Measurements from ENCODE around the gene CIAO1. TPM values are rescaled to one million over a fixed set of nuclear protein-coding genes. Genes with fewer than 3 reads are reported as not detected.
A peak's percentile ranks its signal among the peaks of the same experiment; 100 is the strongest.
"Not testable (repeated sequence)": the region's sequence is repeated elsewhere in the genome, so short reads cannot be mapped to it uniquely, and the experiment has no call there.

Gene CIAO1
- total RNA-seq, 2 experiments from 2014 or later: 67.0 to 76.8 TPM

DNA sequence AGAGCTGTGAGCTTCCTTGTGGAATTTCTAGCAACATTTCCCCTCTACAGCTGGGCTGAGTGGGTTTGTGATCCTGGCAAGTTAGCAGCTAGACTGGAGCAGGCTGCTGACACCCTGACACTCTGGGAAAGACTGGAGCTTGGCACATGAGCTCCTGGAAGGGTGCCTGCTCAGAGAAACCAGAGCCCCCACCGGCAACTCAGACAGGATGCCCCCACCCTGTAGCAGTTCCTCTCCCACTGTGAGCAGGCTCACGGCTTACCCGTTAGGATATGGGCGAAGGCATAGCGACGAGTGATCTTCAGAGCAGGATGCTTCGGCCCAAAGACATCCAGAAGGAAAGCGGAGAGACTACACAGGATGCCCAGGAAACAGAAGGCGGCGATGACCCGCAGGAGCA, 11.5 kb upstream of the CIAO1 start:
- CTCF ChIA-PET: no interaction called here
- ATAC-seq: no peak
- Mint-ChIP-seq H3K36me3 (peaks cover 27% of the 10 kb centered on the region), H3K27ac (no peak overlapping the region), H3K4me1 (peaks cover 37% of the 10 kb centered on the region), H3K9me3 (ENCODE audit: low read depth) (no peaks in the 10 kb centered on the region), H3K4me3 (no peak overlapping the region), H3K27me3 (no peaks in the 10 kb centered on the region)
- DNase-seq: no peak

DNA sequence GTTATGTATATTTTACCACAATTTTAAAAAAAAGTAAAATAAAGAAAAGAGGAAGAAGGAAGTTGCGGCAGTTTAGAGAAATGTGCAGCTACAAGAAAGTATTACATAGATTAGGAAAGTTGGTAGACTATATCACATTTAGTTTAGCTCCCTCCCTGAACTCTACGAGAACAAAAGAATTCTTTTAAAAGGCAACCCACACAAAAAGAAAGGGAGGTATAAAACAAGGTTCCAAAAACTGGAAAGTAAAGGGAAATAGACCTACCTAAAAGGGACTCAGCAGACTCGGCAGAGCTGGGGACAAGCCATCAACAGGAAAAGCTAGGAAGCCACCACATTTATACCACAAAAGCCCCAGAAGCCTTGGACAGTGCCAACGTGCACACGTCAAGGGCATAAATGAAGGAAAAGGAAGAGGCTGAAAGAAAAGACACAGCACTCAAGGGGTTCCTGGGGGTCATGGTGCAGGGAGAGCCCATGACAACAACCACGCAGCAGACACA, 9.4 kb upstream of the CIAO1 start:
- Mint-ChIP-seq H3K36me3 (peaks cover 24% of the 10 kb centered on the region), H3K9me3 (ENCODE audit: low read depth) (no peaks in the 10 kb centered on the region), H3K4me1 (peaks cover 35% of the 10 kb centered on the region), H3K4me3 (no peak overlapping the region), H3K27me3 (no peaks in the 10 kb centered on the region), H3K27ac (peak overlapping the region; percentile 41)
- CTCF ChIA-PET: interaction anchor here (1.0 to 1.4 kb wide), 3 partner anchors 8 to 253 kb away, joined by 3 to 4 read pairs (median 4); no protein-coding TSS in a partner anchor
- ATAC-seq (no peak), DNase-seq (no peak)

DNA sequence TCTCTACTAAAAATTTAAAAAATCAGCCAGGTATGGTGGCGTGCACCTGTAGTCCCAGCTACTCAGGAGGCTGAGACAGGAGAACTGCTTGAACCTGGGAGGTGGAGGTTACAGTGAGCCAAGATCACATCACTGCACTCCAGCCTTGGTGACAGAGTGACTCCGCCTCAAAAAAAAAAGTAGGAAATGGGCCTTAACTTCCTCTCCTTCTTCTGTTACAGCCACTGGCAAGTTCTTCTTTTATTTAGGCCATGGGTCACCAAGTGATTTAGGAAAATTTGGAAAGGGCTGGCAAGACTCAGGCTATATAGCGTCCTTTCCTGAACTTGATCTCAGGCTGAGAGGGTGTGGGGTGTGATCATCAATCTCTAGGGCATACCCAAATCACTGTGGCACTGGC, 8.3 kb upstream of the CIAO1 start:
- H3K27ac Mint-ChIP-seq; H3K9me3 Mint-ChIP-seq (ENCODE audit: low read depth); H3K4me3 Mint-ChIP-seq; DNase-seq; ATAC-seq; H3K27me3 Mint-ChIP-seq: not testable (repeated sequence)
- Mint-ChIP-seq H3K36me3 (peaks cover 19% of the 10 kb centered on the region), H3K4me1 (peaks cover 33% of the 10 kb centered on the region)
- CTCF ChIA-PET: interaction anchor here (1.0 kb wide), 1 partner anchor 252 kb away, joined by 3 read pairs; no protein-coding TSS in a partner anchor

DNA sequence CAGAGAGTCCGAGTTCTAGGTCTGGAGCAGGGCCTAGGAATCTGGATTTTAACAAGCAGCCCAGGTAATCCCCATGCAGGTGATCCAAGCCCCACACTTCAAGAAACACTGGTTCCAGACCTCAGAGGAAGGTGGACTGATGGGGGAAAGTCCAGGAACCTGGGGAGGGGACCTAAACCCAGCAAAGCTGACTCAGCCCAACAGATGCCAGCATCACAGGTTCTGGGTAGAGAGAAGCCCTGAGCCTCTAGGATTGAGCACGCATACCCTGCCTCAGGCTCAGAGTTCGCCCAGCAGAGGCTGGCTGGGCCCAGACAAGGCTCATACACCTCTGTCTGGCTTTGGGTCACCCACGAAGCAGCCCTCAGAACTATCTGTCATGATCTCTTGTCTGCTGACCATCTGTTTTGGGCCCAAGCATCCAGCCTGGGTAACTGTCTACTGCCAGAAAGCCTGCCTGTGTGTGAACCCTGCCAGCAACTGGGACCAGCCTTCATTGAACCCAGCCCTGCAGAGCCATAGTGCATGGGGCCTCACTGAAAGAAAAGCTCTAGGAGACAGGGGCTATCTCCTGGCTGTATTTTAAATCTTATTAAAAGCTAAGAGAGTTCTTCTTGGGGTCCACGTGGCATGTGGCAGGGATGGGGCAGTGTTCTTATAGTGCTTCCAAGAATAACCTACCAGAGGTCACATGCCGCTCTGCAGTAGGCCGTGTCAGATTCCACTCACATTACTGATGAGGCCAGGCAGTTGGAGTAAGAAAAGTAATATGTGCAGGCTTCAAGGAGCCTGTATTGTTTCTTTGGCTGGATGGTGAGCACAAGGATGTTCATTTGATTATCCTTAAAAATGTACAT, 7.6 kb upstream of the CIAO1 start:
- CTCF ChIA-PET: interaction anchor here (1.0 to 2.7 kb wide), 5 partner anchors 17 to 120 kb away, joined by 3 to 11 read pairs (median 4); partner anchors contain the start of gene ASTL
- Mint-ChIP-seq H3K4me3 (no peak overlapping the region), H3K27me3 (no peaks in the 10 kb centered on the region), H3K27ac (peak overlapping the region; percentile 33), H3K36me3 (peaks cover 19% of the 10 kb centered on the region), H3K9me3 (ENCODE audit: low read depth) (no peaks in the 10 kb centered on the region), H3K4me1 (peaks cover 36% of the 10 kb centered on the region)
- no peak for DNase-seq
- ATAC-seq: no peak

DNA sequence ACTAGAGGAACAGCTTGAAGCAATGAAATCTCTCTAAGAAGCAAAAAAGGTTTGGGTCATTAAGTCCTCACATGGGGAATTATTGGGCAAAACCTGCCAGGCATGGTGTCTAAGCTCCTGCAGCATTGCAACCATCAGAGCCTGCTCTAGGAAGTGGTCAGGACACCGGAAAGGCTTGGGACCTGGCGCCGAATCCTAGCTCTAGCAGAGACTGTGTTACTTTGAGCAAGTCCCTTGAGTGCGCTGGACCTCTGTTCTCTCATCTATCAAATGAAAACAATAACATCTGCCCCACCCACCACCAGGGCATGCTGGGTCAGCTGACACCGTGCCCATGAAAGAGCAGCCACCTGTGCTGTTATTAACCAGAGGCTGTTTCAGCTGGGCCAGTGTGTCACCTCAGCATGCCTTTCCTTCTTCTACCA, 6.5 kb upstream of the CIAO1 start:
- H3K4me1 Mint-ChIP-seq: peaks cover 47% of the 10 kb centered on the region
- no peaks in the 10 kb centered on the region for H3K27me3 Mint-ChIP-seq
- CTCF ChIA-PET: interaction anchor here (1.0 to 2.7 kb wide), 5 partner anchors 18 to 121 kb away, joined by 3 to 11 read pairs (median 4); partner anchors contain the start of gene ASTL
- ATAC-seq: no peak
- H3K27ac Mint-ChIP-seq: peak overlapping the region; percentile 20
- DNase-seq: no peak
- peaks cover 20% of the 10 kb centered on the region for H3K36me3 Mint-ChIP-seq
- no peaks in the 10 kb centered on the region for H3K9me3 Mint-ChIP-seq (ENCODE audit: low read depth)
- no peak overlapping the region for H3K4me3 Mint-ChIP-seq

DNA sequence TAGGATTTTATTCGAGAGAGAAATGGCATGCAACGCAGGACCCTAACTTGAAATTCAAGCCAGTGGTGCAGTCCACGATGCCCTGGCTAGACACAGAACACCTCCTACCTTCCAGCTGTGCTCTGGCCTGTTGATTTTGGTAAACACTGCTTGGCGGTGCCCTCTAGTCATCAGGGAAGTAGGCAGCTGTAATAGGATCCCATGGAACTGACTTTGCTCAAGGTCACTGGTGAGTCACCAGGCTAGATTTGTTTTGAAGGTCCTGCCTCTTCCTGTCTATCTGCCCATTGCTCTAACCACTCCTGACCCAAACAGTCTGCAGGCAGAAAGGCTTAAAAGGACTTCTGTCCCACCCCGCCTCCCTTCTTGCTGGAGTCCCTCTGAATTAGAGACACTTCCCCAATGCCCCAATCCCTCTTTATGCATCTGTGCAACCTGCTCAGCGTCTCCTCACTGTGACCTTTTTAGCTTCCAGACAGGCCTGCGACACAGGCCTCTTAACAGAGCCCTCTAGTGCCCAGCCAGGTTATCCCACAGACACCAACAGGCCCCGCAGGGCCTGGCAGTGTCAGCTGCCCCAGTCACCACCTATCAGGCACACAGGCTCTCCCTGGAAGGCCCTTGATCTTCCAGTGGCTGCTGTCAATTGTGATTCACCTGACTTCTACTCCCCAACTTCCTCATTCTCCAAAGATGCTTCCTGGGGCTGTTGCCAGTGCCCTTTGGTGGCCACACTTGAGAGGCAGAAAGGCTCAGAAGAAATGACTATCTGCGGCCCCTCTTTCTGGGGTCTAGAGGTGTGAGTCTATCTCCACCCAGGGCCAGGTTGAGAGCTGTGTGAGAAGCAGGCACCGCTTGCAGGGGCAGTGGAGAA, 5.4 kb upstream of the CIAO1 start:
- CTCF ChIA-PET: interaction anchor here (0.6 to 2.7 kb wide), 6 partner anchors 18 to 122 kb away, joined by 3 to 11 read pairs (median 3); partner anchors contain the start of gene ASTL

GRCh38 chr2:96261328-96262003, 4.6 kb upstream of the CIAO1 start:
- no peak for ATAC-seq
- H3K27ac Mint-ChIP-seq: peak overlapping the region; percentile 11
- H3K4me3 Mint-ChIP-seq: no peak overlapping the region
- H3K36me3 Mint-ChIP-seq: peaks cover 16% of the 10 kb centered on the region
- H3K27me3 Mint-ChIP-seq: no peaks in the 10 kb centered on the region
- CTCF ChIA-PET: interaction anchor here (0.5 to 3.4 kb wide), 8 partner anchors 19 to 187 kb away, joined by 3 to 15 read pairs (median 3); partner anchors contain the start of gene ASTL
- no peak for DNase-seq
- H3K4me1 Mint-ChIP-seq: peaks cover 52% of the 10 kb centered on the region
- H3K9me3 Mint-ChIP-seq (ENCODE audit: low read depth): no peaks in the 10 kb centered on the region

More for the DNA sequence above, 5.4 kb upstream of the CIAO1 start:
- ATAC-seq: no peak
- Mint-ChIP-seq H3K27ac (peak overlapping the region; percentile 67), H3K4me3 (no peak overlapping the region), H3K4me1 (peaks cover 51% of the 10 kb centered on the region), H3K9me3 (ENCODE audit: low read depth) (no peaks in the 10 kb centered on the region), H3K36me3 (peaks cover 15% of the 10 kb centered on the region), H3K27me3 (no peaks in the 10 kb centered on the region)
- peak; percentile 54 for DNase-seq

- Mint-ChIP-seq H3K27me3 (no peaks in the 10 kb centered on the region), H3K4me3 (no peak overlapping the region), H3K36me3 (peaks cover 15% of the 10 kb centered on the region), H3K27ac (no peak overlapping the region), H3K4me1 (peaks cover 51% of the 10 kb centered on the region), H3K9me3 (ENCODE audit: low read depth) (no peaks in the 10 kb centered on the region)
- CTCF ChIA-PET: interaction anchor here (2.1 to 3.4 kb wide), 2 partner anchors 124 to 270 kb away, joined by 6 to 15 read pairs; partner anchors contain the start of gene ASTL
- DNase-seq (no peak), ATAC-seq (no peak)
These were observed 3.7 kb upstream of the CIAO1 start for GRCh38 chr2:96262306-96262705.

DNA sequence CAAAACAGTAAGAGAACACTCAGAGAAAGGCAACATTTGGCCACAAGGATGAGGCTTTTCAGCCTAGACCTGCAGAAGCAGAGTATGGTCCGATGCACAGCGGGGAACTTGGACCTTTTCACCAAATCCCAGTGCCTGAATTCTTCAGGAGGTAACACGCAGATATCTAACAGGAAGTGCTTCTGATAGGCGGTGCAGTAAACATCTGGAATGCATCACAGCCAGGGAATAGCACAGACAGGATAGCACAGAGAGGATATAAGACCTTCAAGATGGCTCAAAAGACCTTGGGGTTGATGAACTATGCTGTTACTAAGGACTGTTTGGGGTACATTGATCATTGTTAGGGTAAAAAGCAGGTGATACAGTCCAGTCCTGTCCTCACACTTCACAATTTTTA, 1.9 kb upstream of the CIAO1 start:
- Mint-ChIP-seq H3K36me3 (peaks cover 24% of the 10 kb centered on the region), H3K9me3 (ENCODE audit: low read depth) (no peaks in the 10 kb centered on the region), H3K27ac (peak overlapping the region; percentile 69), H3K27me3 (no peaks in the 10 kb centered on the region), H3K4me1 (peaks cover 55% of the 10 kb centered on the region), H3K4me3 (peak overlapping the region; percentile 96)
- CTCF ChIA-PET: interaction anchor here (0.8 to 3.4 kb wide), 21 partner anchors 8 to 274 kb away, joined by 3 to 15 read pairs (median 4); partner anchors contain the start of genes ASTL, ITPRIPL1, SNRNP200 and STARD7
- no peak for DNase-seq
- no peak for ATAC-seq

DNA sequence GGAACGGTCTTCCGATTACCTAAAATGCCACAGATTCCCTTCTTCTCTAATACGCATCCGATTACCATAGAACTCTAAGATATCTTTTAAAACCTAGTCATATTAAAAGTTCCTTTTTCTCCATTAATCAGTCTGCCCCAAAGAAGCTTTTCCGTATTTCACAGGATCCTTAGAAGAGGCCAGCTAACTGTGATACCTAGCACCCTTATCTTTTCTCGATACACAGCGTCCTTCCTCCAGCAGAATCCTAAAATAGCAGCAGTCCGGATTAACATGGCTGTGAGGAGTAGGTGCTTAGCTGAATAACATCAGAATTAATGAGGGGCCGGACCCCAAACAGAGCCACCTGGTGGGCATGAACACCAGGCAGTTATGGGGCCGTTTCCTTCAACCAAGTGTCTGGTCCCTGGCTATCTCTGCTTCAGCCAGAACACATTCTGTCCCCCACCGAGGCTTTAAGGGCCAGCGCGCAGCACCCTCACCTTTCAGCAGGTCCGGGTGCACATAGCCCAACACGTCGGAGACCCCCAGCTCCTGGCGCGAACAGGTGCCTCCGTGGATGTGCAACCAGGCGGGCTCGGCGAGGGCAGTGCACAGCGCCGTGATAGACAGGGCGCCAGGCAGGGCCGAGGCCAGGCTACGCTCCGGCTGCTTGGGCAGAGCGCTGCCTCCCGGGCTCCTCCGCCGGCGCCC, 1.2 kb upstream of the CIAO1 start:
- ATAC-seq (peak; percentile 7), DNase-seq (peak; percentile 70)
- Mint-ChIP-seq H3K4me3 (peak overlapping the region; percentile 96), H3K4me1 (peaks cover 51% of the 10 kb centered on the region), H3K36me3 (peaks cover 23% of the 10 kb centered on the region), H3K27ac (peak overlapping the region; percentile 69), H3K9me3 (ENCODE audit: low read depth) (no peaks in the 10 kb centered on the region), H3K27me3 (no peaks in the 10 kb centered on the region)
- CTCF ChIA-PET: interaction anchor here (0.8 to 3.4 kb wide), 19 partner anchors 8 to 274 kb away, joined by 3 to 15 read pairs (median 4); partner anchors contain the start of genes ASTL, ITPRIPL1, SNRNP200 and STARD7

GRCh38 chr2:96265349-96265839, 631 bp upstream of the CIAO1 start:
- DNase-seq (peak; percentile 70), ATAC-seq (peak; percentile 9)
- Mint-ChIP-seq H3K27ac (peak overlapping the region; percentile 87), H3K4me3 (peak overlapping the region; percentile 96), H3K4me1 (peaks cover 46% of the 10 kb centered on the region), H3K27me3 (no peaks in the 10 kb centered on the region), H3K9me3 (ENCODE audit: low read depth) (no peaks in the 10 kb centered on the region), H3K36me3 (peaks cover 24% of the 10 kb centered on the region)
- CTCF ChIA-PET: interaction anchor here (0.8 to 1.5 kb wide), 11 partner anchors 12 to 273 kb away, joined by 3 to 8 read pairs (median 4); partner anchors contain the start of gene STARD7

Data from activated CD8-positive, alpha-beta memory T cell treated with anti-CD3 and anti-CD28 coated beads, Interleukin-2, amount 10 ng/mL, durations not matched to agents 7 days and 5 days (primary cell).